GM23248 (cell line): ENCODE results near the gene CCL25.

ENCODE experiments used
- EZH2 ChIP-seq: fragments of 200-600 bp; sonication (generic); IDR thresholded peaks from 2 replicates; pipeline ENCODE4 v1.6.1; 2018; ENCODE audit warnings: antibody characterized with exemption, mild to moderate bottlenecking; ENCODE audit not compliant: insufficient read depth, poor library complexity, severe bottlenecking
- EZH2phosphoT487 ChIP-seq: fragments of 200-600 bp; sonication (generic); IDR thresholded peaks from 2 replicates; pipeline ENCODE4 v1.6.1; 2018; ENCODE audit warnings: antibody characterized with exemption, moderate library complexity, mild to moderate bottlenecking, low read depth; ENCODE audit not compliant: insufficient read depth

GRCh38 chr19:8107301-8107903 lies 54.8 kb downstream of the CCL25 start:
- TF ChIP-seq EZH2, result no peak
- TF ChIP-seq EZH2phosphoT487, result no peak
